Panc1 (cell line): ENCODE measurements around the gene PRSS48. TPM values are rescaled to one million over a fixed set of nuclear protein-coding genes. Genes with fewer than 3 reads are reported as not detected.
"Not testable (repeated sequence)": the region's sequence is repeated elsewhere in the genome, so short reads cannot be mapped to it uniquely, and the experiment has no call there.

Experiments
- ATAC-seq: fragments of 200-7000 bp; cut with Tn5 transposase; 2 replicates; pipeline ENCODE4 v1.9.1; 2020; ENCODE audit warnings: mild to moderate bottlenecking, moderate library complexity
- BruUV-seq: library from RNA; stranded (reverse); fragments of 400-500 nt; replicated peaks from 2 replicates; lab custom pipeline; 2021; lab: Mats Ljungman, UMichigan
- CTCF ChIA-PET: fragments of 300-600 bp; sonication (Branson Sonifier 250); formaldehyde crosslinking; loops from one replicate; lab custom pipeline; 2022; ENCODE audit warnings: antibody characterized with exemption; lab: Charles Lee
- POLR2A ChIA-PET: fragments of 300-600 bp; sonication (Branson Sonifier 250); formaldehyde crosslinking; loops from one replicate; lab custom pipeline; 2022; ENCODE audit warnings: antibody characterized with exemption; lab: Charles Lee
- DNase-seq: peaks from one replicate; pipeline ENCODE4 v3.0.0-alpha.2; 2010; ENCODE audit warnings: low read depth, low spot score
- H3K27ac ChIP-seq: 2 replicates; pipeline ENCODE4 v1.5.1; 2011; ENCODE audit warnings: mild to moderate bottlenecking, low read length, inconsistent platforms
- H3K27me3 ChIP-seq: fragments of 200-500 bp; sonication (Bioruptor generic); 2 replicates; pipeline ENCODE4 v1.6.0; 2014; ENCODE audit warnings: low read length, inconsistent platforms; ENCODE audit not compliant: control insufficient read depth, insufficient read depth
- H3K36me3 ChIP-seq: fragments of 200-500 bp; sonication (Bioruptor generic); 2 replicates; pipeline ENCODE4 v1.5.1; 2014; ENCODE audit warnings: inconsistent platforms, mild to moderate bottlenecking, low read length, moderate library complexity; ENCODE audit not compliant: control insufficient read depth, insufficient read depth
- H3K4me1 ChIP-seq: 2 replicates; pipeline ENCODE4 v1.5.1; 2011; ENCODE audit warnings: inconsistent platforms, mild to moderate bottlenecking, low read length, moderate library complexity; ENCODE audit not compliant: control insufficient read depth, insufficient read depth
- H3K4me3 ChIP-seq, 2 experiments: 2 replicates each; pipeline ENCODE4 v1.5.1; 2011 to 2012; ENCODE audit warnings: low read depth in 2 of 2, low read length in 2 of 2, mild to moderate bottlenecking in 2 of 2, inconsistent platforms in 1 of 2, moderate library complexity in 1 of 2
- H3K9me3 ChIP-seq: fragments of 200-500 bp; sonication (Bioruptor generic); 2 replicates; pipeline ENCODE4 v1.5.1; 2014; ENCODE audit warnings: low read depth, mild to moderate bottlenecking, inconsistent platforms, low read length, moderate library complexity; ENCODE audit not compliant: control insufficient read depth, insufficient read depth
- POLR2AphosphoS5 ChIP-seq: IDR thresholded peaks from 2 replicates; pipeline ENCODE4 v1.6.1; 2012; ENCODE audit warnings: mild to moderate bottlenecking, low read depth, low read length, moderate library complexity
- REST ChIP-seq, 2 experiments: IDR thresholded peaks; 2 replicates each; pipeline ENCODE4 v1.6.1; 2011 to 2012; ENCODE audit warnings: low read depth in 2 of 2, control low read depth in 1 of 2, low read length in 1 of 2, mild to moderate bottlenecking in 1 of 2, moderate library complexity in 1 of 2; ENCODE audit not compliant: insufficient read depth in 1 of 2
- SIN3A ChIP-seq: IDR thresholded peaks from 2 replicates; pipeline ENCODE4 v1.6.1; 2012; ENCODE audit warnings: low read depth, mild to moderate bottlenecking, low read length, moderate library complexity, borderline replicate concordance; ENCODE audit not compliant: insufficient read depth
- TCF7L2 ChIP-seq: IDR thresholded peaks from 2 replicates; pipeline ENCODE4 v1.6.1; 2011; ENCODE audit warnings: mild to moderate bottlenecking, low read depth, low read length, inconsistent platforms
- in situ Hi-C: cut with HindIII; loops from 2 replicates; pipeline ENCODE4 v1.10.0; 2016; ENCODE audit warnings: low sequenced_read_pairs, low pct_unique_long_range_greater_than_20kb
- intact Hi-C: fragments of 100-400 bp; cut with micrococcal nuclease; formaldehyde crosslinking; loops from one replicate; pipeline ENCODE4 v1.10.0; 2022; ENCODE audit not compliant: unreplicated experiment
- total RNA-seq: library from RNA; stranded (reverse); gene quantifications from one replicate; pipeline ENCODE4 v1.2.1, GENCODE V29; 2021; ENCODE audit not compliant: unreplicated experiment
- TF ChIP-seq, protein P1 (sequence below): fragments of 450-650 bp; IDR thresholded peaks from 2 replicates; pipeline ENCODE4 v1.5.1; 2017; ENCODE audit warnings: mild to moderate bottlenecking

Gene PRSS48
- total RNA-seq, 1 experiment from 2014 or later, result not detected

- ChIA-PET POLR2A (no interaction called here), CTCF (no interaction called here)
- Histone ChIP-seq H3K27me3 (no peaks in the 10 kb centered on the region), H3K27ac (no peak overlapping the region), H3K4me1 (no peaks in the 10 kb centered on the region), H3K9me3 (no peaks in the 10 kb centered on the region), H3K4me3 (no peak overlapping the region), H3K36me3 (no peaks in the 10 kb centered on the region)
- no peak for ATAC-seq
- no peak for TF ChIP-seq REST (IDR thresholded peaks at IDR 0.05; ENCODE audit: insufficient read depth in 1 of 2, low read depth in 2 of 2, low read length in 1 of 2)
- TF ChIP-seq TCF7L2, result no peak
- TF ChIP-seq POLR2AphosphoS5, result no peak
- TF ChIP-seq, protein P1, sequence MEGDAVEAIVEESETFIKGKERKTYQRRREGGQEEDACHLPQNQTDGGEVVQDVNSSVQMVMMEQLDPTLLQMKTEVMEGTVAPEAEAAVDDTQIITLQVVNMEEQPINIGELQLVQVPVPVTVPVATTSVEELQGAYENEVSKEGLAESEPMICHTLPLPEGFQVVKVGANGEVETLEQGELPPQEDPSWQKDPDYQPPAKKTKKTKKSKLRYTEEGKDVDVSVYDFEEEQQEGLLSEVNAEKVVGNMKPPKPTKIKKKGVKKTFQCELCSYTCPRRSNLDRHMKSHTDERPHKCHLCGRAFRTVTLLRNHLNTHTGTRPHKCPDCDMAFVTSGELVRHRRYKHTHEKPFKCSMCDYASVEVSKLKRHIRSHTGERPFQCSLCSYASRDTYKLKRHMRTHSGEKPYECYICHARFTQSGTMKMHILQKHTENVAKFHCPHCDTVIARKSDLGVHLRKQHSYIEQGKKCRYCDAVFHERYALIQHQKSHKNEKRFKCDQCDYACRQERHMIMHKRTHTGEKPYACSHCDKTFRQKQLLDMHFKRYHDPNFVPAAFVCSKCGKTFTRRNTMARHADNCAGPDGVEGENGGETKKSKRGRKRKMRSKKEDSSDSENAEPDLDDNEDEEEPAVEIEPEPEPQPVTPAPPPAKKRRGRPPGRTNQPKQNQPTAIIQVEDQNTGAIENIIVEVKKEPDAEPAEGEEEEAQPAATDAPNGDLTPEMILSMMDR, result no peak
- no peak for TF ChIP-seq SIN3A
- no peak for DNase-seq
- in situ Hi-C loops (no loop called here), intact Hi-C loops (no loop called here)
- no TSS peak for BruUV-seq
Measured at GRCh38 chr4:151267822-151268535, 9.0 kb upstream of the PRSS48 start.

DNA sequence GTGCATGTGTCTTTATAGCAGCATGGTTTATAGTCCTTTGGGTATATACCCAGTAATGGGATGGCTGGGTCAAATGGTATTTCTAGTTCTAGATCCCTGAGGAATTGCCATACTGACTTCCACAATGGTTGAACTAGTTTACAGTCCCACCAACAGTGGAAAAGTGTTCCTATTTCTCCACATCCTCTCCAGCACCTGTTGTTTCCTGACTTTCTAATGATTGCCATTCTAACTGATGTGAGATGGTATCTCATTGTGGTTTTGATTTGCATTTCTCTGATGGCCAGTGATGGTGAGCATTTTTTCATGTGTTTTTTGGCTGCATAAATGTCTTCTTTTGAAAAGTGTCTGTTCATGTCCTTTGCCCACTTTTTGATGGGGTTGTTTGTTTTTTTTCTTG lies 8.1 kb upstream of the PRSS48 start:
- intact Hi-C loops, H3K9me3 ChIP-seq, H3K4me3 ChIP-seq, H3K4me1 ChIP-seq, in situ Hi-C loops, ATAC-seq, BruUV-seq, DNase-seq, H3K27me3 ChIP-seq, CTCF ChIA-PET, POLR2A ChIA-PET, H3K36me3 ChIP-seq, H3K27ac ChIP-seq: not testable (repeated sequence)

- DNase-seq (no peak), ATAC-seq (no peak)
- H3K9me3 ChIP-seq, result no peaks in the 10 kb centered on the region
- CTCF ChIA-PET, result no interaction called here
- no peak overlapping the region for H3K4me3 ChIP-seq
- no peaks in the 10 kb centered on the region for H3K36me3 ChIP-seq
- BruUV-seq, result no TSS peak
- in situ Hi-C loops, result no loop called here
- TF ChIP-seq SIN3A (no peak), TCF7L2 (no peak), REST (IDR thresholded peaks at IDR 0.05; ENCODE audit: insufficient read depth in 1 of 2, low read depth in 2 of 2, low read length in 1 of 2) (no peak), POLR2AphosphoS5 (no peak)
- TF ChIP-seq, protein P1, result no peak
- H3K27ac ChIP-seq, result no peak overlapping the region
- intact Hi-C loops, result no loop called here
- POLR2A ChIA-PET, result no interaction called here
- H3K4me1 ChIP-seq, result no peaks in the 10 kb centered on the region
- no peaks in the 10 kb centered on the region for H3K27me3 ChIP-seq
Measured at GRCh38 chr4:151284534-151285245, 7.7 kb downstream of the PRSS48 start.
